Measurements from ENCODE around the gene BTLA. TPM values are rescaled to one million over a fixed set of nuclear protein-coding genes. Genes with fewer than 3 reads are reported as not detected.
"Not testable (repeated sequence)": the region's sequence is repeated elsewhere in the genome, so short reads cannot be mapped to it uniquely, and the experiment has no call there.

Gene BTLA
- total RNA-seq, 1 donor from 2014 or later, result 0.86 TPM

- Histone ChIP-seq H3K4me1 (peaks cover 17% of the 10 kb centered on the region), H3K36me3 (no peaks in the 10 kb centered on the region), H3K27me3 (ENCODE audit: low read depth) (no peaks in the 10 kb centered on the region), H3K4me3 (no peak overlapping the region), H3K27ac (no peak overlapping the region), H3K9me3 (no peaks in the 10 kb centered on the region)
- intact Hi-C loops (cut with DNase I), result no loop called here
- DNase-seq (no peak), ATAC-seq (no peak)
- TF ChIP-seq CTCF (IDR thresholded peaks at IDR 0.05), result no peak
Observed at GRCh38 chr3:112466020-112466419, 33.3 kb downstream of the BTLA start.

GRCh38 chr3:112464264-112464663 lies 35.0 kb downstream of the BTLA start:
- Histone ChIP-seq H3K36me3 (no peaks in the 10 kb centered on the region), H3K4me1 (peaks cover 16% of the 10 kb centered on the region), H3K27me3 (ENCODE audit: low read depth) (no peaks in the 10 kb centered on the region), H3K9me3 (no peaks in the 10 kb centered on the region), H3K4me3 (no peak overlapping the region), H3K27ac (no peak overlapping the region)
- no peak for TF ChIP-seq CTCF (IDR thresholded peaks at IDR 0.05)
- intact Hi-C loops (cut with DNase I), result no loop called here
- no peak for DNase-seq
- no peak for ATAC-seq

- no peak for ATAC-seq
- H3K27me3 ChIP-seq (ENCODE audit: low read depth), result no peaks in the 10 kb centered on the region
- intact Hi-C loops (cut with DNase I), result no loop called here
Observed at GRCh38 chr3:112463250-112463649, 36.0 kb downstream of the BTLA start.

GRCh38 chr3:112461787-112462186 lies 37.5 kb downstream of the BTLA start:
- DNase-seq; ATAC-seq; H3K27me3 ChIP-seq (ENCODE audit: low read depth); H3K4me3 ChIP-seq; H3K27ac ChIP-seq; intact Hi-C loops (cut with DNase I); H3K9me3 ChIP-seq; H3K36me3 ChIP-seq: not testable (repeated sequence)
- peaks cover 16% of the 10 kb centered on the region for H3K4me1 ChIP-seq

More at GRCh38 chr3:112463250-112463649, 36.0 kb downstream of the BTLA start:
- no peaks in the 10 kb centered on the region for H3K9me3 ChIP-seq
- no peak overlapping the region for H3K4me3 ChIP-seq
- no peak for DNase-seq
- H3K27ac ChIP-seq, result no peak overlapping the region
- H3K36me3 ChIP-seq, result no peaks in the 10 kb centered on the region
- TF ChIP-seq CTCF (IDR thresholded peaks at IDR 0.05), result no peak
- H3K4me1 ChIP-seq, result peaks cover 16% of the 10 kb centered on the region

- Histone ChIP-seq H3K4me1 (peaks cover 16% of the 10 kb centered on the region), H3K27me3 (ENCODE audit: low read depth) (no peaks in the 10 kb centered on the region), H3K9me3 (no peaks in the 10 kb centered on the region), H3K4me3 (no peak overlapping the region), H3K27ac (no peak overlapping the region), H3K36me3 (no peaks in the 10 kb centered on the region)
- ATAC-seq (no peak), DNase-seq (no peak)
- no peak for TF ChIP-seq CTCF (IDR thresholded peaks at IDR 0.05)
- intact Hi-C loops (cut with DNase I), result no loop called here
Observed at GRCh38 chr3:112460519-112461195, 38.6 kb downstream of the BTLA start.

- Histone ChIP-seq H3K9me3 (no peaks in the 10 kb centered on the region), H3K27me3 (ENCODE audit: low read depth) (no peaks in the 10 kb centered on the region), H3K36me3 (no peaks in the 10 kb centered on the region), H3K4me1 (peaks cover 13% of the 10 kb centered on the region), H3K27ac (no peak overlapping the region), H3K4me3 (no peak overlapping the region)
- DNase-seq (no peak), ATAC-seq (no peak)
- intact Hi-C loops (cut with DNase I), result no loop called here
- no peak for TF ChIP-seq CTCF (IDR thresholded peaks at IDR 0.05)
Observed at GRCh38 chr3:112459750-112460149, 39.5 kb downstream of the BTLA start.
